C4-2B (cell line): Measurements from ENCODE around the gene MYO1E.
"Not testable (repeated sequence)": the region's sequence is repeated elsewhere in the genome, so short reads cannot be mapped to it uniquely, and the experiment has no call there.

Source experiments
- H3K27ac ChIP-seq: fragments of 450-650 bp; 2 replicates; pipeline ENCODE4 v1.5.1; 2017
- CTCF ChIP-seq: fragments of 450-650 bp; conservative IDR thresholded peaks from 2 replicates; pipeline ENCODE4 v1.5.1; 2017; ENCODE audit warnings: mild to moderate bottlenecking
- ZFX ChIP-seq: fragments of 450-650 bp; IDR thresholded peaks from 2 replicates; pipeline ENCODE4 v1.6.1; 2017

Gene MYO1E

GRCh38 chr15:59291213-59291549 lies 81.5 kb downstream of the MYO1E start:
- no peak for TF ChIP-seq ZFX
- no peak for TF ChIP-seq CTCF
- H3K27ac ChIP-seq: no peak overlapping the region

GRCh38 chr15:59290295-59291212 lies 82.1 kb downstream of the MYO1E start:
- no peak for TF ChIP-seq CTCF
- no peak for TF ChIP-seq ZFX
- H3K27ac ChIP-seq: no peak overlapping the region

- no peak for TF ChIP-seq ZFX
- no peak for TF ChIP-seq CTCF
- no peak overlapping the region for H3K27ac ChIP-seq
These were observed 83.1 kb downstream of the MYO1E start for GRCh38 chr15:59289574-59289973.

- TF ChIP-seq ZFX: no peak
- TF ChIP-seq CTCF: no peak
- no peak overlapping the region for H3K27ac ChIP-seq
These were observed 88.8 kb downstream of the MYO1E start for GRCh38 chr15:59283717-59284391.

- TF ChIP-seq CTCF (no peak), ZFX (no peak)
- H3K27ac ChIP-seq: no peak overlapping the region
These were observed 89.9 kb downstream of the MYO1E start for GRCh38 chr15:59282515-59283337.

GRCh38 chr15:59281699-59282098 lies 91.0 kb downstream of the MYO1E start:
- TF ChIP-seq CTCF (no peak), ZFX (no peak)
- no peak overlapping the region for H3K27ac ChIP-seq

GRCh38 chr15:59280855-59281254 lies 91.8 kb downstream of the MYO1E start:
- no peak overlapping the region for H3K27ac ChIP-seq
- TF ChIP-seq ZFX (no peak), CTCF (no peak)

GRCh38 chr15:59280292-59280691 lies 92.4 kb downstream of the MYO1E start:
- not testable (repeated sequence) for H3K27ac ChIP-seq
